OCI-LY7 (cell line): Measurements from ENCODE around the gene CD300A. TPM values are rescaled to one million over a fixed set of nuclear protein-coding genes. Genes with fewer than 3 reads are reported as not detected.

Experiments
- BruUV-seq: library from RNA; stranded (reverse); fragments of 400-500 nt; replicated peaks from 2 replicates; lab custom pipeline; 2021; lab: Mats Ljungman, UMichigan
- CTCF ChIA-PET: fragments of 300-600 bp; sonication (Branson Sonifier 250); formaldehyde crosslinking; loops from one replicate; lab custom pipeline; 2022; ENCODE audit warnings: antibody characterized with exemption; ENCODE audit not compliant: unreplicated experiment; lab: Charles Lee
- POLR2A ChIA-PET: fragments of 300-600 bp; sonication (Branson Sonifier 250); formaldehyde crosslinking; loops from one replicate; lab custom pipeline; 2022; ENCODE audit warnings: antibody characterized with exemption; lab: Charles Lee
- DNase-seq: peaks from one replicate; pipeline ENCODE4 v3.0.0-alpha.2; 2015; ENCODE audit warnings: low spot score
- H2AFZ ChIP-seq: fragments of 200-600 bp; sonication (generic), shearing (Covaris generic); 2 replicates; pipeline ENCODE4 v1.6.1; 2014; ENCODE audit warnings: mild to moderate bottlenecking, antibody characterized with exemption, low read length, moderate library complexity
- H3K27ac ChIP-seq: fragments of 200-600 bp; sonication (generic); 2 replicates; pipeline ENCODE4 v1.5.1; 2014; ENCODE audit warnings: mixed run types, low read depth, mild to moderate bottlenecking, moderate library complexity, low read length, inconsistent platforms; ENCODE audit not compliant: poor library complexity, severe bottlenecking
- H3K36me3 ChIP-seq: fragments of 200-600 bp; sonication (generic); 2 replicates; pipeline ENCODE4 v1.6.1; 2014; ENCODE audit warnings: mild to moderate bottlenecking, antibody characterized with exemption, low read length, moderate library complexity, mixed read lengths; ENCODE audit not compliant: insufficient read depth
- H3K4me1 ChIP-seq: fragments of 200-600 bp; sonication (generic); 2 replicates; pipeline ENCODE4 v1.5.1; 2014; ENCODE audit warnings: mild to moderate bottlenecking, low read length; ENCODE audit not compliant: insufficient read depth, poor library complexity, severe bottlenecking
- H3K4me2 ChIP-seq: fragments of 200-600 bp; sonication (generic); 2 replicates; pipeline ENCODE4 v1.6.1; 2014; ENCODE audit warnings: mild to moderate bottlenecking, low read length
- H3K4me3 ChIP-seq: fragments of 200-600 bp; sonication (generic); 2 replicates; pipeline ENCODE4 v1.5.1; 2014; ENCODE audit warnings: mild to moderate bottlenecking, low read depth, low read length; ENCODE audit not compliant: poor library complexity, severe bottlenecking
- H3K79me2 ChIP-seq: fragments of 200-600 bp; sonication (generic); 2 replicates; pipeline ENCODE4 v1.6.1; 2016; ENCODE audit warnings: low read depth, mild to moderate bottlenecking, low read length, moderate library complexity, mixed read lengths; ENCODE audit not compliant: insufficient read depth
- H3K9me2 ChIP-seq: fragments of 200-600 bp; sonication (generic); 2 replicates; pipeline ENCODE4 v1.6.1; 2016; ENCODE audit warnings: mild to moderate bottlenecking, low read length, mixed read lengths; ENCODE audit not compliant: insufficient read depth
- H3K9me3 ChIP-seq: fragments of 200-600 bp; sonication (generic); 2 replicates; pipeline ENCODE4 v1.6.1; 2014; ENCODE audit warnings: mild to moderate bottlenecking, mixed run types, low read length, mixed read lengths
- H4K20me1 ChIP-seq: fragments of 200-600 bp; sonication (generic); 2 replicates; pipeline ENCODE4 v1.6.1; 2014; ENCODE audit warnings: mild to moderate bottlenecking, antibody characterized with exemption, low read length, moderate library complexity, mixed read lengths; ENCODE audit not compliant: insufficient read depth
- EZH2phosphoT487 ChIP-seq: fragments of 200-600 bp; sonication (generic); IDR thresholded peaks from 2 replicates; pipeline ENCODE4 v1.6.1; 2018; ENCODE audit warnings: low read depth, borderline replicate concordance, mild to moderate bottlenecking, mixed run types, antibody characterized with exemption, low read length, moderate library complexity, mixed read lengths
- intact Hi-C: fragments of 100-400 bp; cut with micrococcal nuclease; formaldehyde crosslinking; loops from one replicate; pipeline ENCODE4 v1.10.0; 2022; ENCODE audit not compliant: unreplicated experiment
- total RNA-seq, 2 experiments: library from RNA; depleted of rRNA in 1 of 2; stranded (reverse); fragments of >200 nt in 1 of 2; shearing (Covaris generic) in 1 of 2; gene quantifications; 2 replicates each; pipeline ENCODE4 v1.2.3, GENCODE V29; 2014 to 2022
- TF ChIP-seq, protein P1 (sequence below): fragments of 200-600 bp; sonication (generic); conservative IDR thresholded peaks from 2 replicates; pipeline ENCODE4 v1.5.1; 2014; ENCODE audit warnings: mild to moderate bottlenecking, antibody characterized with exemption, low read length, moderate library complexity, mixed read lengths

The CD300A gene
- total RNA-seq, 2 experiments from 2014 or later, result 3.5 to 6.7 TPM

DNA sequence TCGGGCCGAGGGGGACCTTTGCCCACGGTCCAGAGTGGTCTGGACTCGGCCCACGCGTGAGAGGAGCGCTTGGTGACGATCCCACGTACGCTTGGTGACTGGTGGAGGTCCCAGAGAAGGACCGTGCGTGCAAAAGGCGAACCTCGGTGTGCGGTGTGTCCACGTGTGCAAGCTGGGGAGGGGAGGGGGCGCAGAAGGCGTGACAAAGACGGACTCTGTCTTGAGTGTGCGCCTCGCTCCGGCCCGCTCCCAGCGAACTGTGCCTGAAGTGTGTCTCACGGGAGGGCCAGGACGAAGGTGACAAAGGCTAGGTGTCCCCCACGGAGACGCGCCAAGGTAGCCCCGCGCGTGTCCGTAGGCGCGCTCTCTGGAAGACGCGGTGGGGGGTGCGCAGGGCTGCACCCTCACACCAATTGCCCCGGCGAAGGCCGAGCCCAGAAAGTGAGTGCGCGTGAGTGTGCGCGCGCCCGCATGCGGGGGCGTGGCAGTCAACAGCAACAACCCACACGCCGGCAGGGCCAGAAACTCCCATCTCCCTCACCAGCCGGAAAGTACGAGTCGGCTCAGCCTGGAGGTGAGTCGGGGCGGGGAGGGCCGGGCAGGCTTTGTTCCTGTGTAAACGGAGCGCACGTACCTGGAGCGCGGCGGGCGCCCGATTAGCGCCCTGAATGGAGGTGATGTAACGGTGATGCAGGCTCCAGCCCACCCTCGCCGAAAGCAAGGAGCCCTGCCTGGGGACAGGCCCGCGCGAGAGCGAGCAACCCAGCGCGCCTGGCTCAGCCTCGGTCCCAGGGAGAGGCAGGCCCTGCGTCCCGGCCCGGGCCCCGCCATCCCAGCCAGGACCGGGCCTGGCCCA, 34.6 kb upstream of the CD300A start, which contains the start of gene GPRC5C:
Gene GPRC5C, plus strand, starts transcription at position 521 of the 856 bp plus-strand sequence. CDS start 7,689 bp downstream, outside the sequence.
- no peak within 1 kb of the TSS for H3K27ac ChIP-seq
- no peaks in the 10 kb centered on the region for H3K36me3 ChIP-seq
- no peaks in the 10 kb centered on the region for H3K9me3 ChIP-seq
- H4K20me1 ChIP-seq, result no peaks in the 10 kb centered on the region
- H3K4me2 ChIP-seq, result no peak within 1 kb of the TSS
- no peaks in the 10 kb centered on the region for H3K9me2 ChIP-seq
- BruUV-seq, result no TSS peak
- H3K4me3 ChIP-seq, result no peak within 1 kb of the TSS
- TF ChIP-seq EZH2phosphoT487, result no peak
- TF ChIP-seq, protein P1, sequence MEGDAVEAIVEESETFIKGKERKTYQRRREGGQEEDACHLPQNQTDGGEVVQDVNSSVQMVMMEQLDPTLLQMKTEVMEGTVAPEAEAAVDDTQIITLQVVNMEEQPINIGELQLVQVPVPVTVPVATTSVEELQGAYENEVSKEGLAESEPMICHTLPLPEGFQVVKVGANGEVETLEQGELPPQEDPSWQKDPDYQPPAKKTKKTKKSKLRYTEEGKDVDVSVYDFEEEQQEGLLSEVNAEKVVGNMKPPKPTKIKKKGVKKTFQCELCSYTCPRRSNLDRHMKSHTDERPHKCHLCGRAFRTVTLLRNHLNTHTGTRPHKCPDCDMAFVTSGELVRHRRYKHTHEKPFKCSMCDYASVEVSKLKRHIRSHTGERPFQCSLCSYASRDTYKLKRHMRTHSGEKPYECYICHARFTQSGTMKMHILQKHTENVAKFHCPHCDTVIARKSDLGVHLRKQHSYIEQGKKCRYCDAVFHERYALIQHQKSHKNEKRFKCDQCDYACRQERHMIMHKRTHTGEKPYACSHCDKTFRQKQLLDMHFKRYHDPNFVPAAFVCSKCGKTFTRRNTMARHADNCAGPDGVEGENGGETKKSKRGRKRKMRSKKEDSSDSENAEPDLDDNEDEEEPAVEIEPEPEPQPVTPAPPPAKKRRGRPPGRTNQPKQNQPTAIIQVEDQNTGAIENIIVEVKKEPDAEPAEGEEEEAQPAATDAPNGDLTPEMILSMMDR, result no peak
- DNase-seq, result no peak
- no peaks in the 10 kb centered on the region for H3K79me2 ChIP-seq
- POLR2A ChIA-PET, result no interaction called here
- CTCF ChIA-PET, result no interaction called here
- H2AFZ ChIP-seq, result no peak within 1 kb of the TSS
- no peaks in the 10 kb centered on the region for H3K4me1 ChIP-seq
- intact Hi-C loops, result no loop called here

DNA sequence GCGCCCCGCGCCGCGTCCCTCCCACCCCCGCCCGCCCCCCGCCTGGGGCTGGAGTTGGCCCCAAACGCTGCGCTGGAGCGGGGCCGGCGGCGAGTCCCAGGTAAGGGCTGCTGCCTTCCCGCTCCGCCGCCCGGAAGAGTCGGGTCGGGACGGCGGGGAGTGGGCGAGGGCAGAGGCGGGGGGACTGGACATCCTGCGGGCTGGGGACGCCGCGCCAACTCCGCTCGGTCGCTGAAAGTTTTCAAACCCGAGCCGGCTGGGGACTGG, 34.1 kb upstream of the CD300A start:
- H3K4me2 ChIP-seq, result no peak overlapping the region
- intact Hi-C loops, result no loop called here
- no TSS peak for BruUV-seq
- H2AFZ ChIP-seq, result no peak overlapping the region
- H3K27ac ChIP-seq, result no peak overlapping the region
- no peaks in the 10 kb centered on the region for H3K4me1 ChIP-seq
- no peaks in the 10 kb centered on the region for H3K9me2 ChIP-seq
- POLR2A ChIA-PET, result no interaction called here
- no peaks in the 10 kb centered on the region for H3K79me2 ChIP-seq
- H3K4me3 ChIP-seq, result no peak overlapping the region
- H3K9me3 ChIP-seq, result no peaks in the 10 kb centered on the region
- TF ChIP-seq, protein P1, result no peak
- TF ChIP-seq EZH2phosphoT487, result no peak
- no peaks in the 10 kb centered on the region for H3K36me3 ChIP-seq
- CTCF ChIA-PET, result no interaction called here
- H4K20me1 ChIP-seq, result no peaks in the 10 kb centered on the region
- no peak for DNase-seq

DNA sequence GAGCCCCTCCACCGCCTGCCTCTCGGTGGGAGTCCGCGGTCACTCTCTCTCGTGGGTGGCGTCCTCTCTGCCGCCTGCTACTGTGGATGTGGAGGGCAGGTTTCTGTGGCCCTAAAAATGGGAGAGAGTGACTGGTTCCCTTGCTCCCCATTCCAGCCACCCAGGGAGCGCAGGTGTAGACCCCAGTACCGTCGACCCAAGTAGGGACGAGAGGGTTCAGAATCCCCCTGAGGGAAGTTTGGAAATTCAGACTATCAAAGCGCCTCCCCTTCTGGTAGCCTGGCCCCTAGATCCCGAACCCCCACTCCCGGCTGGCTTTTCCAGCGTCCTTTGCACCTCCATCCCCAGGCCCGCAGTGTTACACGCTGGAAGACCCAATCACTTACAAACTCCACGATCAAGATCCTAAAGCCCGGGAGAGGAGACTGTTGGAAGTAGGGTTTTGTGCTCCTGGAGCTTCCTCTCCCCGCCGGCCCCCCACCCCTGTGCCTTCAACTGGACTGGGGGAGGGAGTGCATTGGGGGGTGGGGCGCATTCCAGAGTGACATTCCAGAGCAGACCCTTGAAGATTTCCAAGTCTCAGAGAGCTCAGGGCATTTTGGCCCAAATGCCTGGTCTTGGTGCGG, 33.6 kb upstream of the CD300A start:
- no peak overlapping the region for H3K4me2 ChIP-seq
- BruUV-seq, result no TSS peak
- H3K36me3 ChIP-seq, result no peaks in the 10 kb centered on the region
- H3K4me1 ChIP-seq, result no peaks in the 10 kb centered on the region
- H3K4me3 ChIP-seq, result no peak overlapping the region
- H3K9me3 ChIP-seq, result no peaks in the 10 kb centered on the region
- H2AFZ ChIP-seq, result no peak overlapping the region
- POLR2A ChIA-PET, result no interaction called here
- intact Hi-C loops, result no loop called here
- no peaks in the 10 kb centered on the region for H3K79me2 ChIP-seq
- no peaks in the 10 kb centered on the region for H4K20me1 ChIP-seq
- TF ChIP-seq, protein P1, result no peak
- no peak for TF ChIP-seq EZH2phosphoT487
- no peaks in the 10 kb centered on the region for H3K9me2 ChIP-seq
- no peak for DNase-seq
- H3K27ac ChIP-seq, result no peak overlapping the region
- CTCF ChIA-PET, result interaction anchor here (0.6 kb wide), 2 partner anchors 17 to 21 kb away, joined by 9 to 12 read pairs; no protein-coding TSS in a partner anchor
